Parathyroid adenoma (tissue), 2 donors: ENCODE measurements around the gene EPS15.

Source experiments
- H2AFZ ChIP-seq: fragments of 300-600 bp; sonication (generic); one replicate; pipeline ENCODE4 v1.7.0; 2017; ENCODE audit warnings: antibody characterized with exemption, mild to moderate bottlenecking
- H3K27ac ChIP-seq: fragments of 300-600 bp; sonication (generic); one replicate; pipeline ENCODE4 v1.7.0; 2017
- H3K27me3 ChIP-seq: fragments of 300-600 bp; sonication (generic); one replicate; pipeline ENCODE4 v1.7.0; 2017; ENCODE audit warnings: low read length; ENCODE audit not compliant: control insufficient read depth, insufficient read depth
- H3K36me3 ChIP-seq: fragments of 300-600 bp; sonication (generic); one replicate; pipeline ENCODE4 v1.7.0; 2017; ENCODE audit warnings: low read length; ENCODE audit not compliant: control insufficient read depth, insufficient read depth
- H3K4me1 ChIP-seq: fragments of 300-600 bp; sonication (generic); one replicate; pipeline ENCODE4 v1.7.0; 2017; ENCODE audit warnings: control low read depth
- H3K4me2 ChIP-seq: fragments of 300-600 bp; sonication (generic); one replicate; pipeline ENCODE4 v1.7.0; 2017; ENCODE audit warnings: low read length
- H3K4me3 ChIP-seq: fragments of 300-600 bp; sonication (generic); one replicate; pipeline ENCODE4 v1.7.0; 2017; ENCODE audit warnings: low read depth, low read length
- H3K79me2 ChIP-seq: fragments of 300-600 bp; sonication (generic); one replicate; pipeline ENCODE4 v1.7.0; 2017; ENCODE audit warnings: control low read depth
- H3K9ac ChIP-seq: fragments of 300-600 bp; sonication (generic); one replicate; pipeline ENCODE4 v1.7.0; 2017; ENCODE audit warnings: mild to moderate bottlenecking
- H3K9me3 ChIP-seq: fragments of 300-600 bp; sonication (generic); one replicate; pipeline ENCODE4 v1.7.0; 2017; ENCODE audit warnings: low read length; ENCODE audit not compliant: control insufficient read depth
- TF ChIP-seq, protein P1 (sequence below): fragments of 300-600 bp; sonication (generic); IDR thresholded peaks from one replicate; pipeline ENCODE4 v1.7.0; 2017; ENCODE audit warnings: antibody characterized with exemption, mild to moderate bottlenecking
- donor health status: primary hyperparathyroidism.

Gene EPS15

DNA sequence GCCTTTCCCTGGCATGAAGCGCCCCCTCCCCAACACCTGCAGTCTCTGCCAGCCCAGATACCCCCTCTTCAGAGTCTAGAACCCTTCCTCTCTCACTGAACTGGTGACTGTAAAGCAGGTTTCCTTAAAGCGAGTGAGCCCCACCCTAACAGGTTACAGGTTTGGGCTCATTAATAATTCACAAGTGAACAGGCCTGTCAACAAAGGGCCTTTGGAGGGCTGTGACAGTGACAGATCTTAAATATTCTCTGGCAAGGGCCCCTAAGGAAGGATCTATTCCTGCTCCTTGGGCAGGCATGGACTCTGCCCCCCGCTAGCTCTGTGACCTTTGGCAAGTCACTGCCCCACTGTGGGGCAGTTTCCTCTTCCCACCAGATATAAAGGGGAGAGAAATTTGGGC is 183.1 kb downstream of the EPS15 start:
- H3K4me1 ChIP-seq: peaks cover 4% of the 10 kb centered on the region
- no peak overlapping the region for H3K4me2 ChIP-seq
- no peaks in the 10 kb centered on the region for H3K27me3 ChIP-seq
- H3K9me3 ChIP-seq: no peaks in the 10 kb centered on the region
- H3K79me2 ChIP-seq: no peaks in the 10 kb centered on the region
- no peaks in the 10 kb centered on the region for H3K36me3 ChIP-seq
- no peak overlapping the region for H3K27ac ChIP-seq
- H2AFZ ChIP-seq: no peak overlapping the region
- H3K4me3 ChIP-seq: no peak overlapping the region
- H3K9ac ChIP-seq: no peak overlapping the region
- TF ChIP-seq, protein P1, sequence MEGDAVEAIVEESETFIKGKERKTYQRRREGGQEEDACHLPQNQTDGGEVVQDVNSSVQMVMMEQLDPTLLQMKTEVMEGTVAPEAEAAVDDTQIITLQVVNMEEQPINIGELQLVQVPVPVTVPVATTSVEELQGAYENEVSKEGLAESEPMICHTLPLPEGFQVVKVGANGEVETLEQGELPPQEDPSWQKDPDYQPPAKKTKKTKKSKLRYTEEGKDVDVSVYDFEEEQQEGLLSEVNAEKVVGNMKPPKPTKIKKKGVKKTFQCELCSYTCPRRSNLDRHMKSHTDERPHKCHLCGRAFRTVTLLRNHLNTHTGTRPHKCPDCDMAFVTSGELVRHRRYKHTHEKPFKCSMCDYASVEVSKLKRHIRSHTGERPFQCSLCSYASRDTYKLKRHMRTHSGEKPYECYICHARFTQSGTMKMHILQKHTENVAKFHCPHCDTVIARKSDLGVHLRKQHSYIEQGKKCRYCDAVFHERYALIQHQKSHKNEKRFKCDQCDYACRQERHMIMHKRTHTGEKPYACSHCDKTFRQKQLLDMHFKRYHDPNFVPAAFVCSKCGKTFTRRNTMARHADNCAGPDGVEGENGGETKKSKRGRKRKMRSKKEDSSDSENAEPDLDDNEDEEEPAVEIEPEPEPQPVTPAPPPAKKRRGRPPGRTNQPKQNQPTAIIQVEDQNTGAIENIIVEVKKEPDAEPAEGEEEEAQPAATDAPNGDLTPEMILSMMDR: no peak

DNA sequence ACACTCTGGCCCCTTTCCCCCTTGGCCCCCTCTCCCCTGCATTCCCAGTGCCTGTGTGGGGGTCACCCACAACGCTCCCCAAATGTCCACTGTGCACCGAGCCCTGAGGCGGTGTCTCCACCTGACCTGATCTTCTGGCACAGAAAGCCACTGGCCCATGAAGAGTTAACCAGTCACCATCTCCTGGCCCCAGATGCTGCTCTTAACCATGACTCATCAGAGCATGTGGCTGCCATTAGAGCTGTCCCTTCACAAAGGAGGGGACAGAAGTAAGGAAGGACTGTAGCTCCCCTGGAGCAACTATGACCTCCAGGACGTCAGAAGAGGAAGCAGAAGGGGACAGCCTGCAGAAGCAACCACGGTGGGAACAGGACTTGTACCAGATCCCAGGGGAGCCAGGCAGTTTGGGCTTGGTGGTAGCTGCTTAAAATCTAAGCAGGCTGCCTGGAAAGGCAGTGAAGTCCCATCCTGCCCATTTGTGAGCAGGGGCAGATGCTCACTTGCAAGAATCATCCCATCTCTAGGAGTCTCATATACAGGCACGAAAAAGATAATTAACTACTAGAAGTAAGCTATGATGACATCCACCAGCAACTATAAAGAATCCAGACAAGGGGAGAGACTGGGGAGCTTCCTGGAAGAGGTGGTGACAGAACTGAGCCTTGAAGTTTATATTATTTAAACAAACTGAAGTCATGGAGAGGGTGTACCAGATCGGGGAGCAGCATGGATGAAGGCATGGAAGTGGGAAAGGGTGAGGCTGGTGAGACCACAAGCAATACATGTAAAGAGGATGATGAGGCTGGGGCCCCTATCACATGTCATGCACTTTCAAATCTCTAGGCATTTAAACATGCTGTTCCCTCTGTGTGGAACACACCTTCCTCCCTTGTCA is 187.6 kb downstream of the EPS15 start:
- Histone ChIP-seq H3K79me2 (no peaks in the 10 kb centered on the region), H3K4me3 (peak overlapping the region; percentile 70), H2AFZ (peak overlapping the region; percentile 83), H3K27me3 (no peaks in the 10 kb centered on the region), H3K9ac (no peak overlapping the region), H3K4me1 (peaks cover 4% of the 10 kb centered on the region), H3K9me3 (no peaks in the 10 kb centered on the region), H3K27ac (no peak overlapping the region), H3K36me3 (no peaks in the 10 kb centered on the region), H3K4me2 (peak overlapping the region; percentile 91)
- TF ChIP-seq, protein P1: no peak

DNA sequence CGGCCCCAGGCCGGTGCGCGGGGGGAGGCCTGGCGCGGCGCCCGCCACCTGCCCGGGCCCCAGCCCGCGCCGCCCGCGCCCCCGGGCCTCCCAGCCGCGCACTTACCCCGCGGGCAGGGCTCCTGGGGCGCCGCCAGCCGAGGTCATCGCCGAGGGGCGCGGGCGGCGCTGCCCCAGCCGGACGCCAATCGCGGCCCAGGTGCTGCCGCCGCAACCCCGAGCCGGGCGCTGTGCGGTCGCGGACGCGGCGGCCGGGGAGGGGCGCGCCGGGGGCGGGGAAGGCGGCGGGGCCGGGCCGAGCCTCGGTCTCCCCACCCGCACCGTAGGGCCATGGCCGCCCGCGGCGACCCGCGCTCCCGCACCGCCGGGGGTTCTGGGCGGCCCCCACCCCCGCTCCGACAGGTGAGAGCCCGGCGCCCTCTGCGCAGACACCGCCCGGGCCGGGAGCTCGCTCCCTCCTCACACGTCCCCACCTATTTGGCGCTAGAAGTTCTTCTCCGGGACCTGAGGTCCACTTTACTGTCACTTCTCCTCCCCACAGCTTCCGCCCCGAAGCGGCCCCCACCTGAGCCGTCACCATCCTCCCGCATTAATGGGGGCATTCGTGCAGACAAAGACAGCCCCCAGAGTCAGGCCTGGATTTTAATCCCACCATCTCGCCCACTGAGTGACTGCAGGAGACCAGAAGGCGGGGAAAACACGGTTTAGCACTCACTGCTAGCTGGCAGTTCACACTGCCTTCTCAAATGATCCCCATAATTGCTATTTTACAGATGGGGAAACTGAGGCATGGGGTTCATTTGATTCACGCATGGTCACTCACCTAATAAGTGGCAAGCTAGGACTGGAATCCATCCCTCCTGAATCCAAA is 188.5 kb downstream of the EPS15 start, which contains the start of gene TTC39A:
TTC39A (minus strand) TSS at position 232 of the 871 bp plus-strand sequence; CDS start at position 147, 85 bp downstream.
- peak within 1 kb of the TSS; percentile 91 for H3K4me2 ChIP-seq
- H3K27ac ChIP-seq: peak within 1 kb of the TSS; percentile 53
- no peaks in the 10 kb centered on the region for H3K36me3 ChIP-seq
- H2AFZ ChIP-seq: peak within 1 kb of the TSS; percentile 83
- no peaks in the 10 kb centered on the region for H3K79me2 ChIP-seq
- TF ChIP-seq, protein P1: no peak
- no peak within 1 kb of the TSS for H3K9ac ChIP-seq
- H3K4me3 ChIP-seq: peak within 1 kb of the TSS; percentile 70
- peaks cover 4% of the 10 kb centered on the region for H3K4me1 ChIP-seq
- H3K9me3 ChIP-seq: no peaks in the 10 kb centered on the region
- H3K27me3 ChIP-seq: no peaks in the 10 kb centered on the region

DNA sequence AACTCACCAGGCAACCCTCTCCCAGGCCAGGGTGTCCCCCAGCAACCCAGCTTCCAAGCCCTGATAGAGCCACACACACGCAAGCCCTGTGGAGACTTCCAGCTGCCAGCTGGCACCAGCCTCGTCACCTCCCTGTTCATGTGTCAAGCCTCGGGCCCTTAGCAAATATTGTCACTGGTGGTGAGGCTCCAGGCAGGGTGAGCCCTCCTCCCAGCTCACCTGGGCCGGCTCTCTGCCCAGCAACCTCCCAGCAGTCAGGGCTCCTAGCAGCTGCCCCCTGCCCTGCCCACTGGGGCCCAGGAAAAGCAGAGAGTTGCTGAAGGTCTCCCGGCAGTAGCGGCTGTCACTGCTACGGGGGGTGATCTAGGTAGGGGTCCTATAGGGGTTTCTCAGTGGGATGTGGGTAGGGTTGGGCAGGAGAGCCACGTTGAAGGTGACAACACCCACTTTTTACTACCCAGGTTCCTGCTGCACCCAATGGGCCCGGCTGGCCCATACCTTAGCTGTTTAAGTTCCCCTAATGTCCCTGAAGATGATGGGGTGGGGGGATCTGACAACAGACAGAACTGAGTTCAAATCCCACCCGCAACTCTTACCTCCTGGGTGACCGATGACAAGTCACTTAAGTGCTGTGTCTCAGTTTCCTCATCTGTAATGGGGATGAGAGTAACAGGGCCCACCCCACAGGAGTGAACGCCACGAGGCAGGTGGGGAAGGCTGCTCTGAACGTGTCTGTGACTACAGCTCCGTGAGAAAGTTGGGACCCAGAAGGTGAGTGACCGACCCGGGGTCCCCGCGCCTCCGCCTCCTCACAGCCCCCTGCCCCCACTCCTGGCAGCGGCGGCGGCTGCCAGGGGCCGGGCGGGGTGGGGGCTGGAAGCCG is 189.4 kb downstream of the EPS15 start:
- H3K4me3 ChIP-seq: peak overlapping the region; percentile 6
- H3K9me3 ChIP-seq: no peaks in the 10 kb centered on the region
- peaks cover 4% of the 10 kb centered on the region for H3K4me1 ChIP-seq
- H3K4me2 ChIP-seq: peak overlapping the region; percentile 77
- no peaks in the 10 kb centered on the region for H3K79me2 ChIP-seq
- no peaks in the 10 kb centered on the region for H3K36me3 ChIP-seq
- peak overlapping the region; percentile 74 for H2AFZ ChIP-seq
- no peak overlapping the region for H3K9ac ChIP-seq
- peak overlapping the region; percentile 53 for H3K27ac ChIP-seq
- TF ChIP-seq, protein P1: no peak
- no peaks in the 10 kb centered on the region for H3K27me3 ChIP-seq
